IPS DF 4.7 (cell line): Measurements from ENCODE around the gene PBX3.

Experiments
- DNase-seq: peaks from one replicate; pipeline ENCODE4 v3.0.0-alpha.2; 2013; ENCODE audit warnings: low spot score; ENCODE audit errors: extremely low read depth

Gene PBX3

DNA sequence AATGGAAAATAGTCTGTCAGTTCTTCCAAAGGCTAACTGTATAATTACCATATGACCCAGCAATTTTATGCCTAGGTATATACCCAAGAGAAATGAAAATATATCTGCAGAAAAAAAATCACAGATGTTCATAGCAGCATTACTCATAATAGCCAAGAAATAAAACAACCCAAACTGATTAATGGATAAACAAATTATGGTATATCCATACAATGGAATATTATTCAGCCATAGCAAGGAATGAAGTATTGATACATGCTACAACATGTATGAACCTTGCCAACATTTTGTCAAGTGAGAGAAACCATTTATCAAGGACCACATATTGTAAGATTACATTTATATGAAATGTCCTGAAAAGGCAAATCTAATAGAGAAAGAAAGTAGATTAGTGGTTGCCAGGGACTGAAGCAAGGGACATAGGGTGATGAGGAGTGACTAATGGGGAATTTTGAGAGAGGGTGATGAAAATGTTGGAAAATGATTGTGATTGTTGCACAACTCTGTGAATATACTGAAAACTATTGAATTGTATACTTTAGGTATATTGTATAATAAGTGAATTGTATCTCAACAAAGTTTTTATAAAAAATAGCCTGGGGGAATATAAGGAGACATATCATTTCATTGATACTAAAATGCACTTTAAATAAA is 114.4 kb downstream of the PBX3 start:
- no peak for DNase-seq

DNA sequence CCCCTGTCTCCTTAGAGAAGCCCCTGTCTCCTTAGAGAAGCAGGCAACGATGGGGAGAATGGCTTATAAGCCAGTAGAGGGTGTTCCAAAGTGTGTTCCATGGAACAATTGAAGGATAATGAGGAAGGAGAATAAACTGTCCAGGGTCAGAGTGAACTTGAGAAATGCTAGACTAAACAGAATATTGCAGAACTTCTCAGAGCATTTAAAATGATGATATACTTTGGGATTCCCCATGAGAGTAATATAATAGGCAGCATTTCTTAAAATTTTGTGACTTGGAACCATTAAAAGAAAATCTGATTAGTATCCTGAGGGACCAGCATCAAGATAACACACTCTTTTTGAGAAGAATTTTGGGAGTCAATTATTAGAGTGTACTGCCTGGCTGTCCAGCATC is 116.8 kb downstream of the PBX3 start:
- no peak for DNase-seq

DNA sequence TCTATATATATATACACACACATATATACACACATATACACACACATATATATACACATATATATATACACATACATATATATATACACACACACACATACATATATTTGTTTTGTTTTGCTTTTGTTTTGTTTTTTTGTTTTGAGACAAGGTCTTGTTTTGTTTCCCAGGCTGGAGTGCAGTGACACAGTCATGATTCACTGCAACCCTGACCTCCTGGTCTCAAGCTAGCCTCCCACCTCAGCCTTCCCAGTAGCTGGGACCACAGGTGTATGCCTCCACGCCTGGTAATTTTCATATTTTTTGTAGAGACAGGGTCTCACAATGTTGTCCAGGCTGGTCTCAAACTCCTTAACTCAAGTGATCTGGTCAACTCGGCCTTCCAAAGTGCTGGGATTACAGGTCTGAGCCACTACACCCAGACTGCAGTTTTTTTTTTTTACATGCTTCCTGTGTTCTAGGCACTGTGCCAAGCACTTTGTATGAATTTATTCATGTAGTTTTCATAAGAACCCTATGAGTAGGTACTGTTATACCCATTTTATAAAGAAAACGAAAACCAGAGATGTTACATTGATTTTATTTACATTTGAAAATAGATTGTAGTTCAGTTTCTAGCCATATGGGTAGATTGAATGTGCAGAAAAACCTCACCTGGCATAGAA is 120.7 kb downstream of the PBX3 start:
- DNase-seq = no peak

DNA sequence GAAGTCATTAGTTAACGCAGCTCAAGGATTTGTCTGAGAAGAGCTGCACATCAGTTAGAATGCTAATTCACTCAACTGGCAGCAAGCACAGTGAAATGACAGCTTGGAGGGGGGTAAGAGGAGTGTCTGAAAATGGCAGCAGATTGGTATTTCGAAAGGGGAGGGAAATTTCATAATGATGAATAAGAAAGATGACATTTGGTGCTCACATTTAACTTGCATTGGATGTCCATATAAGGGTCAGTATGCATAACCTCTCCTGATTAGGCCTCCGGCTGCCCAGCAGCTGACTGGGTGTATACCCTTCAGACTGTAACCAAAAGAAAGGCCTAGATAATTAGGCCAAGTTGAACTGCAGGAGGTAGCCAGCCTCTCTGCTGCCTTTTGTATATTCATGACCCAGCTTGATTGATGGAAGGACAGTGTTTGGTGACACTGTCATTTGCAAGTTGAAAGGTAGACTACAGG is 131.0 kb downstream of the PBX3 start:
- no peak for DNase-seq

DNA sequence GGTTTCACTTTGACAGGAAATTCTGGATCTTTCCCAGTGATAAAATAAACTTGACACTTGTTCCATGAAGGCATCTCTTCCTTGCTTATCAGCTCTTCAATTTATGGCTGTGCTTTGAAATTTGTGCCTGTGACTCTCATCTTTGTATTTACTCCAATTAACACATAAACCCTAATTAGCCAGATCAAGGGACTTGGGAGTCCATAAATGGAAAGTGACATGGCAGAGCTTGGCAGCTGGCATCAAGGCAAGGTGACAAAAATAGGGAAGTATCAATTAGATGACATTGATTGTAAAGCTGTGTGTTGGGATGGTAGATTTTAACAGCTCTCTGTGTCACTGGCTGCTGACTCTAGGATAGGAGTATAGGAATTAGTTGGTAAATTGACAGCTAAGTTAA is 133.9 kb downstream of the PBX3 start:
- DNase-seq = no peak

DNA sequence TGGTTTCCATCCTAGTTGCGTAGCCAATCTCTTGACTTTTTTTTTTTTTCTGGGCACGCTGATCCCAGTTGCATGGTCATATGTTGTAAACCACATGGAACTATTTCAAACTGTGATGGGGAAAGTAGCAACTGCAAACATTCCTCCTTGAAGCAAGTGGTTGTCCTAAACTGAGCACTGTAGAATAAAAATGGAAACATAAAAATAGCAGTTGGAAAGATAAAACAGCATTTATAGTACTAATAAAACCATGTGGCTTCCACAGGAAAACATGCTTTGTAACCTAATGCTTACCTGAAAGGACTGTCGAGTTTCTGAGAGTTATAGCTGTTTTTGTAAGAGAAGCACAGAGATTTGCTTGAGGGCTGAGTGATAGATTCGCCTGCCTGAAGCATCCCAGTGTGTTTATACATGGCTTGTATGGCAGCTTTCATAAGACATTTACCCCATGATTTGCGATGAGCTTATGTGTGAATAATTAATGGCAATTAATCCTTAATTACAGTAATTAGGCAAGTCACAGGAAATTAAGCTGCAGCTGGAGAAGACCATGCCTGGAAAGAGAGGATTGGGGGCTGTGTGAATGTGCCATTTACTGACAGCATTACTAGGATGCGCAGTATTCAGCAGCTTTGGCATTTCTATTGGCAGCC is 136.5 kb downstream of the PBX3 start:
- no peak for DNase-seq

DNA sequence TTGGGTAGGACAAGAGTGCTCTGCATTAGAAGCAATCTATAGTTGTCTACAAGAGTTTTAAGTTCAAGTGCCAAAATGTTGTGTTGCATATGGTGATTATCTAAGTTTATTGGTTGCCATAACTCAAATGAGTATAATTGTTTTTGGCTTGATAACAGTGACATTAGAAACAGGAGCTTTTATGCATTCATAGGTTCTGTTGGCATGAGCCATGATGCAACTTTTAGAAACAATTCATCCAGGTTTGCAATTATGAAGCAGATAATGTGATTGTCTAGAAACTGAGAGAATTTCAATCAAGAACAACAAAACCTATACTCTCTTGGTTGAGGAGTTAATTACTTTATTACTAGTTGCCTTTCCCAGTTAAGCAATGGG is 137.0 kb downstream of the PBX3 start:
- no peak for DNase-seq

DNA sequence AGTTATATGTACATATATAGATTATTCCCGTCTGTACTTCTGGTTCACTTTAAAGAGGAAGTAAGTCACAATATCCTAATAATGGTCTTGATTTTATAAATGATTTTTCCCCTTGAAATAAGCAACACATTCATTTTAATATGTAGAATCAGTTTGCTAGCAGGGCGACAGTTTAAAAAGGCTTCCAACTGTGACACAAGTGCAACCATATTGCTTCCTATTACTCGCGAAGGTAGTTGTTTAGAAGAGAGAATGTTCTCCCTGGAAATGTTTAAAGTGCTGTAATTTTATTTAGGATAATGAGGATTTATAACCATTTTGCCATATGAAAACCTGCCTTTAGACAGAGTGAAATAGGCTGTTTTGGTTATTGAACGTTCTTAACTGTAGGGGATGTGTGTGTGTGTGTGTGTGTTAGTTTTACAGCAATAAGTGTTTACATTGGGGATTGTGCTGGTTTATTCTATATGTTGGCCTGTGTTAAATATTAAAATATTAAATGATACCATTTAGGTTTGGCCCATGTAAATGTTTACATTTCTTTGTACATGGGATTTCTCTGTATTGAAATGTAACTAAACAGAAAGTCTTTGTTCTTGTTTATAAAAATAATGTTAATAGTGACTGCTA is 138.3 kb downstream of the PBX3 start:
- DNase-seq = no peak

DNA sequence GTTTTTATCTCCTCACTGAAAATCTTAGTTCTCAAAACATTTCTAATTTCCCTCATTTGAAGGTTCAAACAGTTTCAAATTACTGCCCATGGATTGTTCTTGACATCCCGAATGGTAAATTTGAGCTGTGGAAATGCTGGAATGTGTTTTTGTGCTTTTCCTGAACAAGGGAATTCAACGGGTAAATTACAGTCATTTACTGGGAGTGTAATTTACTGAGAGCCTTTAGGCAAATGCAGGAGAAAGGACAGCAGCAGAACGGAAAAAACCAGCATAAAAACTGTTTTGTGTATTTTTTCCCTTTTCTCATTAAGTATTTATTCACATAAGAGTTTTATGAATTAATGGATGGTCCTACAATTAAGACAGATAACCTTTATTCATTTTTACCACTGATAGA is 139.2 kb downstream of the PBX3 start:
- DNase-seq = no peak

DNA sequence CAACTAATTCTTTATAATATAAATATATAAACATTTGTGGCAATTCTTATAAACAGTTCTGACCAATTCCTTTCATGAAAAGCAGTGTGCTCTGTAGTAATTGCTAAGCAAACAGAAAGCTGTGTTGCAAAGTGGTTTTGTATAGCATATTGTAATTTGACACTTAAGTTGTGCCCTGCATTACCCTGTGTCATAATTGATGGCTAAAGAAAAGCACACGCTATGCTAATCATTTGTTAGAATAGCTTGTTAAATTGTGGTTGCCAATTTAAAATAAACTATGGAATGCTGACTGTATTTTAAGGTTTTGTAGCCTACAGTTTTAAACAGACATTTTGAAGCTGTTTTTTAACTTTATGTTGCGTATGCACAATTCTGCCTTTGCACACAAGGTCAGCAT is 140.0 kb downstream of the PBX3 start:
- no peak for DNase-seq

DNA sequence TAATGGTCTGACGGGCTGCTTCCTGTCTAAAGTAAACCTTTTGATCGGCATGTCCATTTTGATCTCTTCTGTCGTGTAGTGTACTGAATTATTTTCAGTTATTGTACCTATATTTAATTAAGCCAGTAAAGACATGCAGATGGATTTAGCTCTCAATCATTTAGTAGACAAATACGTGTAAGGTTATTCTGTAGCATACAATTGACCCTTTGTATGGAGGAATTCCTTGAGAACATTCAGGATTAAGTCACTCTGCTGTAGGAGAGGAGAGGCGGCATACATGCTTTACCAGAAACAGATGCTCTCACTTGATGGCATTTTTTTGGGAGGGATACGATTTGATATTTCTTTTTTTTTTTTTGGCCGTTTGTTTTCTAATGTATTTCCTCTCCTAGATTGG is 141.0 kb downstream of the PBX3 start:
- DNase-seq = no peak

DNA sequence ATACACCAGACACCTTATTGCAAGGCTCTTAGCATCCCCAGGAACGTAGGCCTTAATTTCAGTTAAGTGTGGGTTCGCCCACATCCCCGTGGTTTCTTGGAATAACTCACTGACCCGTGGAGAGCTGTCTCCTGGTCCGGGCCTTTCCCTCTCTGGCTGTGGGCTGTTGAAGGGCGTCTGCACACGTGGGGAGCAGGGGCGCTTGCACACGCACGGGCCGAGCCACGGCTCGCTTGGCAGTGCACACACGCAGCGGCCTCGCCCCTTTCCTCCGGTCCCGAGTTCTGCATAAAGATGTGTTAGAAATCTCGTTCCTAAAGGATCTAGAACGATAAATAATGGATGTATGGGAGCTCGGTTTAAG is 141.9 kb downstream of the PBX3 start:
- no peak for DNase-seq

DNA sequence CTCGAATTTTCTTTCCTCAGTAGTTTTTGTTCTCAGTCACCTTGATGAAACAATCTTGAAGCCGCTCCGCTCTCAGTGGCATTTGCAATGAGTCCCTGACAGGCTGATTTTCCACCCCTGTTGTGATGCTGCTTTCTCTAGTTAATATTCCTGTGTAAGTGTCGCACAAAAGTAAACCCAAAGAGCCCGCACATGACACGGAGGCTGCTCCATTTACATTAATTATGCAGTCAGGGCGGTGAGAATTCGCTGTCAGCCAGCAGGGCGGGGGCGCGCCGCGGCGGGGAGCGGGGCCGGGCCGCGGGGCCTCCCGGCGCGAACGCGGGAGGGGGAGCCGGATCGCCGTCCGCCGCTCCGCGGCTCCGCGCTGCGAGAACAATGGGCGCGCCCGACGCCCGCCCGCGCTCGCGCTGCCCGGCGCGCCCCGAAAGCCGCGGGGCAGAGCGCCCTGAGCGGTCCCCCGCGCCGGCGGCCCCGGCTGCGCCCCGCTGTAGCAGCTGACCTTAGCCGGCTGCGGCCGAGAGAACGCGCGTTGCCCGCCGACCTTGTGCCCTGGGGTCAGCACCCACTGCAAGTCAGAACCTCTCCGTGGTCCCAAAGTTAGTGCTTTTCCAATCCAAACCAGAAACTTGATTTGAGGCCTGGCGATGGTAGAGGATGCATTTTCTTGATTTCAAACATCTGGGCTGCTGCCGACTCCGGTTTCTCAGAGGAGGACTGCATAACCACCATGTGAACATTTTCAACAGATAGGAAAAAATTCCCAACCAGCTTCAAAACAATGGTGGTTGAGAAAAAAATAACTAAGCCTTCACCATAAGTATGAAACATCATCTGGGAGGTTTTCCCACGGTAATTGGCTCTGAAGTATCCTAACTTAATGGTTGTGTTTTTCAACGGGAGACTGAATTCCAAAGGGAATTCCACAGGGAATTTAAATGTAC is 142.6 kb downstream of the PBX3 start:
- DNase-seq = no peak

DNA sequence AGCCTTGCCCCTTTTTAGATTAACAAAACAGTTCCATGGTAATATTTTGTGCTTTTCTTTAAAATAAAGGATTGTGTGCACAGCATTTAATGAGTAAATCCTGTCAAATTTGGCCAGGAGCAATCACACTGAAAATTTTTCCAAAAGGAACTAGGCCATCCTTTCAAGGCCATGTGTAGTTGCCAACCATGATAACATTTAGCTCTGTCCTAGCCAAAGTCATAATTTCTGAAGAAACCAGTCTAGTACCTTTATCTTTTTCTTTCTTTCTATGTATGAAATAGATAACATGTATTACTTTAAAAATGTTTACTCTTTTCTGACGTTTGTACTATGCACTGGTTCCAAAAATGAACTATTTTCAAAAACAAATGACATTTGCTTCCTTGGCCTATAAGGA is 143.7 kb downstream of the PBX3 start:
- DNase-seq = no peak

DNA sequence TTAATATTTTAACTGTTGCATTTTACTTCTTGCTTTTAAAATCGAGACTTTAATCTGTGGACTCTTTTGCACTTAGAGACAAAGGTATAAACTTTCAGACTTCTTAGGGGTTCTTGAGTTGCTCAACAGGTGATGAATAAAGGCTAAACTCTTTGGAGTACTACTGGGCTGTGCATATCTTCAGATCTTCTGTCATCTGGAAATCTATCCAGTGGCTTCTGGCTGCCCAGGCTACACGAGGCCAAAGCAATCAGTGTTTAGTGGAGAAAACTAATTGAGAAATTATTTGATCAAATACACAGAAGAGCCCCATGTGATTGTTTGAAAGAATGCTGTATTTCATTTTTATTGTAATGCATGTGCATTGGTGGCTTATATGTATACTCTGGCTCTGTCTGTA is 146.1 kb downstream of the PBX3 start:
- DNase-seq = no peak

DNA sequence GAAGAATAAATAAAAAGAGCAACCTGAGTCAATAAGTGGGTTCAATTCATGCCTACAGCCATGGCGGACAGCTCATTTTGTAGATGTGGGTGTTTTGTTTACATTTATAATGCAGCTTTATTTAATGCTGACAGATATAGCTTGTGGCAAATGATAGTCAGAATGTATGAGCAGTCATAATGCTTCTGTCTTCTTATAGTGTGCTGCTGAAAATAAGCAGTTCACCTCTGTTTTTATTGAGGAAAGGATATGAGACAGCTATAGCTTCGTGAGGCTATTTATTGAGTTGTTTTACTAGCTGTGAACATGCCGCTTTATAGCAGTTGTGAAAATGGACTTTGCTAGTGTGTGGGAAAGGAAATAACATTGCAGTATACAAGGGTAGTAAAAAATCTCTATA is 147.4 kb downstream of the PBX3 start:
- DNase-seq = no peak

DNA sequence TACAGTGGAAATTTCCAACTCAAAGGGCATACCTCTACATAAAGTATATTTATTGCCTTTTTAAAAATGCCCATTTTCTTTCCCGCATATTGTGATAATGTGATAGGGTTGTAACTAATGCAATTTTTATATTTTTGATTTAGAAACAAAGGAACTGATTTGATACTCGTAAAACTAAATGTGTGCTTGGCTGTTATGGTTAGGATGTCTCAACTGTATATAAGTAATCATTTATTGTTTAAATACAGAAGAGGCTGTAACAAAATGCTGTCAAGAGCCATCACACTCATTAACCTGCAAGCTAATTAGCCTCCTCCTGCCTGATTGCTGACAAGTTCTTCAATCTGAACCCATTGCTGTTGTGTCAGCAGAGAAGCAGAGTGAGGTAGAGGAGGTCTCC is 149.2 kb downstream of the PBX3 start:
- DNase-seq = no peak

DNA sequence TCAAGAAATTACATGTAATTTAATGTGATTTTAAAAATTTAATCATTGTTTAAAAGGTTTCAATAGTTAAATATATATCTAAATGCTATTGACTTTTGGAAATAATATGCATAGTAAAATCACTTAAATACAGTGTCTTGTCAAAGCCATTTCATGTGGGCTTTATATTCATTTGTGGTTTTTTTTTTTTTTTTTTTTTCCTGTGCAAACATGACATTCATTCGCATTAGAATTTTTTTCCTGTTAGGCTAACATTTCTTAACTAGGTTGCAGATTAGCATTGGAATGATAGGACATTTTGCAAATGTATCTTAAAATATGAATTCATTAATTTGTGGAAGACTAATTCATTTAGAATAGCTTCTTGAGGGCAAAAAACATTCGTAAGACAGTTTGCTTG is 149.8 kb downstream of the PBX3 start:
- DNase-seq = no peak

DNA sequence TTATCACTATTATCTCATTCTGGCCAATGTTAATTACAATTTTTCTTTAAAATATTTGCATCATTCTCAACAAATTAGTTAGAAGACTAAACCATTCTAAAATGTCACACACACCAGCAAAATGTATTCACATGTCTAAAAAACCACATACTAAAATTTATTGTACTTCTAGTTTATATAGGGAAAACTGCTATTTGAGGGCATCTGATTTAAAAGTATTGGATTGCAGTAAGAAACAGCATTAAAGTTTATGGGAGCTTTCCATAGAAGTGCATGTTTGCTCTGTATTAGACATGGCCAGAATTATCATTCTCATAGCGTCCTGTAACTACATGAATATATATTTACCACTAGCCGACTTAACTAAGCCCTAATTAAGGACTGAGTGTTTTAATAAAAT is 150.3 kb downstream of the PBX3 start:
- DNase-seq = no peak

DNA sequence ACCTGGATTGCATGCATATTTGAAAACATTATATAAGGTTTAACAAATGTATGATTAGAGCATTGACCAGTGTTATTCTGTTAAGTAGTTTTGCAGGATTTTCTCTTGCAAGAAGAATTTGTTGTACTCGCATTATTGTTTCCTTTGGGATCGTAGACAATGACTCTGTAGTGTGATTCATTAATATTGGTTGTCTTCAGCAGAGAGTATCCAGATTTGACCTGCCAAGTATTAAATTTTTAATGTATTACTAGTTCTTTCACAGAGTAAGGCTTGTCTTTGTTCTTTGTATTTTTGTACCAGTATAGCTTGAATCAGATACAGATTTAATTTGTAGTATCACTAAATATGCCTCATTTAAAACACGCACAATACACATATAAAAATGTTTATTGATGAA is 155.0 kb downstream of the PBX3 start:
- no peak for DNase-seq

DNA sequence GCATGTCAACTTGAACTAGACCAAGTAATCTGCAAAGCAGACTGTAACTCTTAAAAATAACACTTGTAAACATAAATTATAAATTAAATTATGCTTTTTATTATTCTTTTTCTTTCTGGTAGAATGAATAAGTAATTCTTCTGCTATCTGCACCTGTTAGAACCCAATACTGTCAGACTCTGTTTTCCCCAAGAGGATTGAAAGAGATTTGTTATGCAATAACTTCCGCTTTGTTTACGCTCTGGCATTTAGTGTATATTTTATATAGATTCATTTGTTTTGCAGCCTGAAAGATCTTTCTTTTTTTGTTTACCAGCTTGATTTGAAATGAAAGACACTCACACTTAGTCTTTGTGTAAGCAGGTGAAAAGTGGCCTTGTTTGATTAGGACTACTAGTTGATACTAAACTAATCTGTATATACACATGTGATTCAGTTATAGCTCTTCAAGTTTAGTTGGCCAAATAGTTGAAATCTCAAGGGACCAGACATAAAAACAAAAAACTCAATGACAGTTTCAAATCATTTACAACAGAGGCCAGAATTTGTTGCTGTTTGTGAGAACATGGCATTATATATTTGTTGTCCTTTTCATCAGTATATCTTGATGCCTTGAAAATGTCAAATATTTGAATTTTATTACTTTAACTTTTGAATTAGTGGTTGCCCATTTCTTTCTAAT is 155.8 kb downstream of the PBX3 start:
- DNase-seq = no peak
